GM23338 (cell line): Measurements from ENCODE around the gene LTBP4.

ENCODE experiments used
- CREB1 ChIP-seq: fragments of 250-450 bp; sonication (Bioruptor Pico); IDR thresholded peaks from 2 replicates; pipeline ENCODE4 v1.5.0; 2020; ENCODE audit warnings: low read depth, mild to moderate bottlenecking, moderate library complexity
- EZH2 ChIP-seq: fragments of 200-600 bp; sonication (generic); IDR thresholded peaks from one replicate; pipeline ENCODE4 v1.8.0; 2017; ENCODE audit warnings: antibody characterized with exemption, mild to moderate bottlenecking, low read depth; ENCODE audit not compliant: unreplicated experiment
- EZH2phosphoT487 ChIP-seq: fragments of 200-600 bp; sonication (generic); IDR thresholded peaks from one replicate; pipeline ENCODE4 v1.8.1; 2018; ENCODE audit warnings: antibody characterized with exemption; ENCODE audit not compliant: unreplicated experiment
- JUNB ChIP-seq: IDR thresholded peaks from one replicate; pipeline ENCODE4 v1.6.1; 2016; ENCODE audit warnings: antibody characterized with exemption; ENCODE audit not compliant: unreplicated experiment
- POLR2AphosphoS5 ChIP-seq: IDR thresholded peaks from 2 replicates; pipeline ENCODE4 v1.6.1; 2016; ENCODE audit warnings: antibody characterized with exemption, low read depth
- TF ChIP-seq, protein P1 (sequence below), 2 experiments: fragments of 200-600 bp in 1 of 2; sonication (generic) in 1 of 2; conservative IDR thresholded peaks; 2 replicates each; pipeline versions ENCODE4 v1.5.1 to v1.6.1; 2016 to 2017; ENCODE audit warnings: antibody characterized with exemption in 2 of 2, low read depth in 2 of 2, mild to moderate bottlenecking in 2 of 2, moderate library complexity in 1 of 2
- TF ChIP-seq, protein P2 (sequence below): IDR thresholded peaks from one replicate; pipeline ENCODE4 v1.6.1; 2018; ENCODE audit warnings: antibody characterized with exemption; ENCODE audit not compliant: unreplicated experiment
- TF ChIP-seq, protein P3 (sequence below): IDR thresholded peaks from 2 replicates; pipeline ENCODE4 v1.6.1; 2016; ENCODE audit warnings: antibody characterized with exemption

DNA sequence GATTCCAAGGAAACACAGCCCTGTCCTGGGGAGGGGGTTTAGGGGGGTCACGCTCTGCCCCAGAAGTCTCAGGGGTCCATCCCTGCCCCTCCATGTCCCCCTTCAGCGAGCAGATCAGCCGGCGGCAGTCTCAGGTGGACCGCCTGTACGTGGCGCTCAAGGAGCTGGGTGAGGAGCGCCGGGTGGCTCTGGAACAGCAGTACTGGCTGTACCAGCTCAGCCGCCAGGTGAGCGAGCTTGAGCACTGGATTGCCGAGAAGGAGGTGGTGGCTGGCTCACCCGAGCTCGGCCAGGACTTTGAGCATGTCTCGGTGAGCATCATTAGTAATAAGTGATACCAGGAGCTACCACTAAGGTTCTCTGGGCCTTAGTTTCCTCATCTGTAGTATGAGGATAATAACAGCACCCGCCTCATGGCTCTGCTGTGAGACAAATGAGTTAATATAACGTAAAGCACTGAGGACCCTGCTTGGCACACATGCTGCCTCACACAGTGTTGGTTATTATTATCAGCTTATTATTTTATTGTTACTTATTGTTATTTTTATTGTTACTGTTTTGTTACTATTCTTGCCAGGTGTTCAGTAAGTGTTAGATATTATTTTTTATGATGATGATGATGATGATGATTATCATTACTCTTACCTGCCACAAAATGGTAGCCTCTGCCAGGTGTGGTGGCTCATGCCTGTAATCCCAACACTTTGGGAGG is 45.0 kb upstream of the LTBP4 start:
- TF ChIP-seq, protein P1, sequence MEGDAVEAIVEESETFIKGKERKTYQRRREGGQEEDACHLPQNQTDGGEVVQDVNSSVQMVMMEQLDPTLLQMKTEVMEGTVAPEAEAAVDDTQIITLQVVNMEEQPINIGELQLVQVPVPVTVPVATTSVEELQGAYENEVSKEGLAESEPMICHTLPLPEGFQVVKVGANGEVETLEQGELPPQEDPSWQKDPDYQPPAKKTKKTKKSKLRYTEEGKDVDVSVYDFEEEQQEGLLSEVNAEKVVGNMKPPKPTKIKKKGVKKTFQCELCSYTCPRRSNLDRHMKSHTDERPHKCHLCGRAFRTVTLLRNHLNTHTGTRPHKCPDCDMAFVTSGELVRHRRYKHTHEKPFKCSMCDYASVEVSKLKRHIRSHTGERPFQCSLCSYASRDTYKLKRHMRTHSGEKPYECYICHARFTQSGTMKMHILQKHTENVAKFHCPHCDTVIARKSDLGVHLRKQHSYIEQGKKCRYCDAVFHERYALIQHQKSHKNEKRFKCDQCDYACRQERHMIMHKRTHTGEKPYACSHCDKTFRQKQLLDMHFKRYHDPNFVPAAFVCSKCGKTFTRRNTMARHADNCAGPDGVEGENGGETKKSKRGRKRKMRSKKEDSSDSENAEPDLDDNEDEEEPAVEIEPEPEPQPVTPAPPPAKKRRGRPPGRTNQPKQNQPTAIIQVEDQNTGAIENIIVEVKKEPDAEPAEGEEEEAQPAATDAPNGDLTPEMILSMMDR (conservative IDR thresholded peaks at IDR 0.05; ENCODE audit: low read depth in 2 of 2) = no peak; a peak in 1 of 4 replicates
- TF ChIP-seq EZH2 = no peak
- TF ChIP-seq POLR2AphosphoS5 = no peak
- TF ChIP-seq EZH2phosphoT487 = no peak
- TF ChIP-seq, protein P2, sequence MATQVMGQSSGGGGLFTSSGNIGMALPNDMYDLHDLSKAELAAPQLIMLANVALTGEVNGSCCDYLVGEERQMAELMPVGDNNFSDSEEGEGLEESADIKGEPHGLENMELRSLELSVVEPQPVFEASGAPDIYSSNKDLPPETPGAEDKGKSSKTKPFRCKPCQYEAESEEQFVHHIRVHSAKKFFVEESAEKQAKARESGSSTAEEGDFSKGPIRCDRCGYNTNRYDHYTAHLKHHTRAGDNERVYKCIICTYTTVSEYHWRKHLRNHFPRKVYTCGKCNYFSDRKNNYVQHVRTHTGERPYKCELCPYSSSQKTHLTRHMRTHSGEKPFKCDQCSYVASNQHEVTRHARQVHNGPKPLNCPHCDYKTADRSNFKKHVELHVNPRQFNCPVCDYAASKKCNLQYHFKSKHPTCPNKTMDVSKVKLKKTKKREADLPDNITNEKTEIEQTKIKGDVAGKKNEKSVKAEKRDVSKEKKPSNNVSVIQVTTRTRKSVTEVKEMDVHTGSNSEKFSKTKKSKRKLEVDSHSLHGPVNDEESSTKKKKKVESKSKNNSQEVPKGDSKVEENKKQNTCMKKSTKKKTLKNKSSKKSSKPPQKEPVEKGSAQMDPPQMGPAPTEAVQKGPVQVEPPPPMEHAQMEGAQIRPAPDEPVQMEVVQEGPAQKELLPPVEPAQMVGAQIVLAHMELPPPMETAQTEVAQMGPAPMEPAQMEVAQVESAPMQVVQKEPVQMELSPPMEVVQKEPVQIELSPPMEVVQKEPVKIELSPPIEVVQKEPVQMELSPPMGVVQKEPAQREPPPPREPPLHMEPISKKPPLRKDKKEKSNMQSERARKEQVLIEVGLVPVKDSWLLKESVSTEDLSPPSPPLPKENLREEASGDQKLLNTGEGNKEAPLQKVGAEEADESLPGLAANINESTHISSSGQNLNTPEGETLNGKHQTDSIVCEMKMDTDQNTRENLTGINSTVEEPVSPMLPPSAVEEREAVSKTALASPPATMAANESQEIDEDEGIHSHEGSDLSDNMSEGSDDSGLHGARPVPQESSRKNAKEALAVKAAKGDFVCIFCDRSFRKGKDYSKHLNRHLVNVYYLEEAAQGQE = no peak
- no peak for TF ChIP-seq JUNB
- TF ChIP-seq CREB1 (CRISPR knock-in tag) = no peak
- TF ChIP-seq, protein P3, sequence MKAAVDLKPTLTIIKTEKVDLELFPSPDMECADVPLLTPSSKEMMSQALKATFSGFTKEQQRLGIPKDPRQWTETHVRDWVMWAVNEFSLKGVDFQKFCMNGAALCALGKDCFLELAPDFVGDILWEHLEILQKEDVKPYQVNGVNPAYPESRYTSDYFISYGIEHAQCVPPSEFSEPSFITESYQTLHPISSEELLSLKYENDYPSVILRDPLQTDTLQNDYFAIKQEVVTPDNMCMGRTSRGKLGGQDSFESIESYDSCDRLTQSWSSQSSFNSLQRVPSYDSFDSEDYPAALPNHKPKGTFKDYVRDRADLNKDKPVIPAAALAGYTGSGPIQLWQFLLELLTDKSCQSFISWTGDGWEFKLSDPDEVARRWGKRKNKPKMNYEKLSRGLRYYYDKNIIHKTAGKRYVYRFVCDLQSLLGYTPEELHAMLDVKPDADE = no peak
